ENCODE measurements around the gene RAI14.
"Not testable (repeated sequence)": the region's sequence is repeated elsewhere in the genome, so short reads cannot be mapped to it uniquely, and the experiment has no call there.

The RAI14 gene

DNA sequence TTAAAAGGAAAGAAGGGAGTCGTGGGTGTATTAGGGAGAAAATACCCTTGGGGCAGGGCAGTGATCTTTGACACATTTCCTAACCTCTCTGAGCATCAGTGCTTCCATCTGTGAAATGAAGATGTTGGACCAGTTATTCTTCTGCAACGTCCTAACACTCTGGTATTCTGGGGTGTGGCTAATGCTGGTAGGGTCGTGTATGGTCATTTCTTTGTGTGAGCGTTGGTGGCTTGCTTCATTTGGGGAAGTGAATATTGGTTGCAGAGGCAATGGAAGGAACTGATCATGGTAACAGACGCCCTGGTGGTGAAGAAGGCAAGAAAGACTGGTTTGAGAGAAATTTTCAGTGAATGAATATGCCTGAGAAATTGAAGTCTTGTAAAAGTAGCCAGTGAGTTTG lies 114.9 kb downstream of the RAI14 start:
- H3K4me3 ChIP-seq (ENCODE audit: low read depth, low read length) = no peak overlapping the region
- TF ChIP-seq, protein P1, sequence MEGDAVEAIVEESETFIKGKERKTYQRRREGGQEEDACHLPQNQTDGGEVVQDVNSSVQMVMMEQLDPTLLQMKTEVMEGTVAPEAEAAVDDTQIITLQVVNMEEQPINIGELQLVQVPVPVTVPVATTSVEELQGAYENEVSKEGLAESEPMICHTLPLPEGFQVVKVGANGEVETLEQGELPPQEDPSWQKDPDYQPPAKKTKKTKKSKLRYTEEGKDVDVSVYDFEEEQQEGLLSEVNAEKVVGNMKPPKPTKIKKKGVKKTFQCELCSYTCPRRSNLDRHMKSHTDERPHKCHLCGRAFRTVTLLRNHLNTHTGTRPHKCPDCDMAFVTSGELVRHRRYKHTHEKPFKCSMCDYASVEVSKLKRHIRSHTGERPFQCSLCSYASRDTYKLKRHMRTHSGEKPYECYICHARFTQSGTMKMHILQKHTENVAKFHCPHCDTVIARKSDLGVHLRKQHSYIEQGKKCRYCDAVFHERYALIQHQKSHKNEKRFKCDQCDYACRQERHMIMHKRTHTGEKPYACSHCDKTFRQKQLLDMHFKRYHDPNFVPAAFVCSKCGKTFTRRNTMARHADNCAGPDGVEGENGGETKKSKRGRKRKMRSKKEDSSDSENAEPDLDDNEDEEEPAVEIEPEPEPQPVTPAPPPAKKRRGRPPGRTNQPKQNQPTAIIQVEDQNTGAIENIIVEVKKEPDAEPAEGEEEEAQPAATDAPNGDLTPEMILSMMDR (IDR thresholded peaks at IDR 0.05; ENCODE audit: borderline replicate concordance, insufficient read depth, low read depth, low read length) = no peak

- TF ChIP-seq, protein P1 (IDR thresholded peaks at IDR 0.05; ENCODE audit: borderline replicate concordance, insufficient read depth, low read depth, low read length) = no peak
- no peak overlapping the region for H3K4me3 ChIP-seq (ENCODE audit: low read depth, low read length)
Observed at GRCh38 chr5:34772267-34773098, 116.4 kb downstream of the RAI14 start.

DNA sequence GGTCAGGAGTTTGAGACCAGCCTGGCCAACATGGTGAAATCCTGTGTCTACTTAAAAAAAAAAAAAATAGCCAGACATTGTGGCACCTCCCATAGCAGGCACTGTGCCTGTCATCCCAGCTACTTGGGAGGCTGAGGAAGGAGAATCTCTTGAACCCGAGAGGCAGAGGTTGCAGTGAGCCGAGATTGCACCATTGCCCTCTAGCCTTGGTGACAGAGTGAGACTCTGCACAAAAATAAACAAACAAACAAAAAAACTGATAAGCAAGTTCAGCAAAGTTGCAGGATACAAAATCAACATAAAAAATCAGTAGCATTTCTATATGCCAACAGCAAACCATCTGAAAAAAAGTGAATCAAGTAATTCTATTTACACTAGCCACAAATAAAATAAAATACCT lies 118.0 kb downstream of the RAI14 start:
- H3K4me3 ChIP-seq (ENCODE audit: low read depth, low read length) = no peak overlapping the region

DNA sequence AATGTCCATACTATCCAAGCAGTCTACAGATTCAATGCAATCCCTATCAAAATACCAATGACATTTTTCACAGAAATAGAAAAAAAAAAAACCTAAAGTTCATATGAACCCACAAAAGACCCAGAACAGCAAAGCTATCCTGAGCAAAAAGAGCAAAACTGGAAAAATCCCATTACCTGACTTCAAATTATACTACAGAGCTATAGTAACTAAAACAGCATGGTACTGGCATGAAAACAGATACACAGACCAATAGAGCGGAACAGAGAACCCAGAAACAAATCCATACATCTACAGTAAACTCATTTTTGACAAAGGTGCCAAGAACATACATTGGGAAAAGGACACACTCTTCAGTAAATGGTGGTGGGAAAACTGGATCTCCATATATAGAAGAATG lies 118.5 kb downstream of the RAI14 start:
- H3K4me3 ChIP-seq (ENCODE audit: low read depth, low read length) = not testable (repeated sequence)

More for the DNA sequence above, 118.0 kb downstream of the RAI14 start:
- TF ChIP-seq, protein P1 (IDR thresholded peaks at IDR 0.05; ENCODE audit: borderline replicate concordance, insufficient read depth, low read depth, low read length) = no peak

- no peak overlapping the region for H3K4me3 ChIP-seq (ENCODE audit: low read depth, low read length)
- TF ChIP-seq, protein P1 (IDR thresholded peaks at IDR 0.05; ENCODE audit: borderline replicate concordance, insufficient read depth, low read depth, low read length) = no peak
Observed at GRCh38 chr5:34775886-34776285, 119.8 kb downstream of the RAI14 start.

DNA sequence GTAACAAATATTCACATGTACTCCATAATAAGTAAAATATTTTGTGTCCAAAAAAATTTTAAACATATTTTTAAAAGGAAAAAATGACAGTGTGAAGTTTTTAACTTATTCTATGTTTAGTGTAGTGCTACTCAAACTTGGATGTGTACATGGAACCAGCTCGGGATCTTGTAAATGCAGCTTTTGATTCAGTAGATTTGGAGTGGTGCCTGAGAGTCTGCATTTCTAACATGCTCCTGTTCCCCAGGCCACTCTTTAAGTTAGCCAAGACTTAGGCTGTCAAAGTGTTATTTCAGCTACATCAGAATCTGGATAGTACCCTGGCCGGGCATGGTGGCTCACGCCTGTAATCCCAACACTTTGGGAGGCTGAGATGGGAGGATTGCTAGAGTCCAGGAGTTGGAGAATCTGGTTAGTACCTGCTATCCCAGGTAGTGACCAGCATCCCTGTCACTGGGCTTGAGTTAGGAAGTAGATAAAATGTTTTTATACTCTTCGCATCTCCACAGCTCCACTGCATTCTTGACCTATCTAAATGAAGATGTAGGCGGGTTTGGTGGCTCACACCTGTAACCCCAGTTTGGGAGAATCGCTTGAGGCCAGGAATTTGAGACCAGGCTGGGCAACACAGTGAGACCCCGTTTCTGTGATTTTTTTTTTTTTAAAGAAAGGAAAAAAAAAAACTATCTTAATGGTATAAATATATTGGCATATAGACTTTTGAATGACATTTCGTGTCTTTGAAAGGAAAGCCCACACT lies 122.1 kb downstream of the RAI14 start:
- H3K4me3 ChIP-seq (ENCODE audit: low read depth, low read length) = no peak overlapping the region
- TF ChIP-seq, protein P1 (IDR thresholded peaks at IDR 0.05; ENCODE audit: borderline replicate concordance, insufficient read depth, low read depth, low read length) = no peak

DNA sequence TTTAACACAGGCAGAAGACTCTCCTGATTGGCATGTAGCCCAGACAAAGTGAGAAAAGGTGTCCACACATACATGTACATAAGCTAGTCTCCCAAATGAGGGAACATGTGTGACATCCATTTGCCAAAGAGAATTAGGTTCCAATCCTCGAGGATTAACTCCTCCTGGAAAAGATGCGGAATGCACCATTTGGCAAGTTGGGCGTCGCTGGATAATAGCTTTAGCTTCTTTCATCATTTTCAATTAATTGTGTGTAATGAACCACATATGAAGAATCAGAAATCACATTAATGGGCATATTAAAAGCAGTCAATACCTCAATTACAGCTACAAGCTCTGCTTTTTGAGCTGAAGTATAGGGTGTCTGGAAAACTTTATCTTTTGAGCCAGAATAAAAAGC lies 127.8 kb downstream of the RAI14 start:
- not testable (repeated sequence) for H3K4me3 ChIP-seq (ENCODE audit: low read depth, low read length)

GRCh38 chr5:34787035-34787434 lies 130.9 kb downstream of the RAI14 start:
- TF ChIP-seq, protein P1 (IDR thresholded peaks at IDR 0.05; ENCODE audit: borderline replicate concordance, insufficient read depth, low read depth, low read length) = no peak
- H3K4me3 ChIP-seq (ENCODE audit: low read depth, low read length) = no peak overlapping the region

Data from GM12875 (cell line).